Measurements from ENCODE around the gene PUSL1. TPM values are rescaled to one million over a fixed set of nuclear protein-coding genes. Genes with fewer than 3 reads are reported as not detected.

The PUSL1 gene
- total and polyA plus RNA-seq, 2 of the 13 experiments (the other 11 are each of a cell fraction or from before 2014, with no cell fraction given), result 8.3 to 22.2 TPM

- TF ChIP-seq HNF1A (IDR thresholded peaks at IDR 0.05; ENCODE audit: low read depth), result no peak
- TF ChIP-seq HNF1A (CRISPR knock-in tag; IDR thresholded peaks at IDR 0.05; ENCODE audit: borderline replicate concordance), result no peak
- no peak for TF ChIP-seq ZFP36L1 (CRISPR knock-in tag; IDR thresholded peaks at IDR 0.05)
- TF ChIP-seq AGO1 (IDR thresholded peaks at IDR 0.05; ENCODE audit: low read depth, low read length, poor library complexity, severe bottlenecking), result no peak
- no peak for TF ChIP-seq CCDC6 (CRISPR knock-in tag; IDR thresholded peaks at IDR 0.05)
- TF ChIP-seq FOXK1 (CRISPR knock-in tag; IDR thresholded peaks at IDR 0.05; ENCODE audit: borderline replicate concordance, low read depth), result no peak
- TF ChIP-seq TOE1 (CRISPR knock-in tag; IDR thresholded peaks at IDR 0.05), result no peak
- TF ChIP-seq, protein P1, sequence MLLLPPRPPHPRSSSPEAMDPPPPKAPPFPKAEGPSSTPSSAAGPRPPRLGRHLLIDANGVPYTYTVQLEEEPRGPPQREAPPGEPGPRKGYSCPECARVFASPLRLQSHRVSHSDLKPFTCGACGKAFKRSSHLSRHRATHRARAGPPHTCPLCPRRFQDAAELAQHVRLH (CRISPR knock-in tag; IDR thresholded peaks at IDR 0.05; ENCODE audit: borderline replicate concordance, low read depth), result no peak
- no peak for TF ChIP-seq NR2C2 (CRISPR knock-in tag; IDR thresholded peaks at IDR 0.05; ENCODE audit: borderline replicate concordance)
- TF ChIP-seq ZNF841 (CRISPR knock-in tag; IDR thresholded peaks at IDR 0.05; ENCODE audit: borderline replicate concordance), result no peak
- no peak for TF ChIP-seq ZNF496 (CRISPR knock-in tag; IDR thresholded peaks at IDR 0.05; ENCODE audit: insufficient replicate concordance)
- no peak for TF ChIP-seq AHR (CRISPR knock-in tag; IDR thresholded peaks at IDR 0.05)
- TF ChIP-seq MTF2 (CRISPR knock-in tag; IDR thresholded peaks at IDR 0.05; ENCODE audit: borderline replicate concordance), result no peak
- TF ChIP-seq KDM2A (CRISPR knock-in tag; IDR thresholded peaks at IDR 0.05; ENCODE audit: borderline replicate concordance, low read depth), result no peak
- TF ChIP-seq SIN3B (IDR thresholded peaks at IDR 0.05; ENCODE audit: low read length), result no peak
- TF ChIP-seq PPARG (CRISPR knock-in tag; conservative IDR thresholded peaks at IDR 0.05), result no peak
- TF ChIP-seq CHCHD3 (CRISPR knock-in tag; IDR thresholded peaks at IDR 0.05), result no peak
These were observed 28.0 kb downstream of the PUSL1 start (continued) for GRCh38 chr1:1336446-1336845.

Measured in HepG2 (cell line).